GM21423 (cell line): Measurements from ENCODE around the gene SDHA.
"Not testable (repeated sequence)": the region's sequence is repeated elsewhere in the genome, so short reads cannot be mapped to it uniquely, and the experiment has no call there.

Experiments used
- ATAC-seq: cut with Tn5 transposase; IDR thresholded peaks from one replicate; pipeline ENCODE4 v1.9.1; 2021; ENCODE audit warnings: mild to moderate bottlenecking, moderate library complexity; ENCODE audit not compliant: unreplicated experiment

Gene SDHA

DNA sequence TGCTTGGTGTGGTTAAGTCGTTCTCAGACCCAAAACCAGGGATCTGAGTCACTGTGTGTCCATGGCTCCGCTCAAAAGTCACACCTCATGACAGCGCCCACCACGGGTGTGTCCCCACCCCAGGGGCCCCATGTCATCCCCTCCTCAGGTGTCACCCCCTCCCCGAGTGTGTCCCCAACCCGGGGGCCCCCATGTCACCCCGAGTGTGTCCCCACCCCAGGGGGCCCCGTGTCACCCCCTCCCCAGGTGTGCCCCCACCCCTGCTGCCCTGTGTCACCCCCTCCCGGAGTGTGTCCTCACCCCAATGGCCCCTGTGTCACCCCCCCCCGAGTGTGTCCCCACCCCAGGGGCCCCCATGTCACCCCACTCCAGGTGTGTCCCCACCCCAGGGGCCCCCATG lies 21.8 kb upstream of the SDHA start:
- ATAC-seq: no peak

DNA sequence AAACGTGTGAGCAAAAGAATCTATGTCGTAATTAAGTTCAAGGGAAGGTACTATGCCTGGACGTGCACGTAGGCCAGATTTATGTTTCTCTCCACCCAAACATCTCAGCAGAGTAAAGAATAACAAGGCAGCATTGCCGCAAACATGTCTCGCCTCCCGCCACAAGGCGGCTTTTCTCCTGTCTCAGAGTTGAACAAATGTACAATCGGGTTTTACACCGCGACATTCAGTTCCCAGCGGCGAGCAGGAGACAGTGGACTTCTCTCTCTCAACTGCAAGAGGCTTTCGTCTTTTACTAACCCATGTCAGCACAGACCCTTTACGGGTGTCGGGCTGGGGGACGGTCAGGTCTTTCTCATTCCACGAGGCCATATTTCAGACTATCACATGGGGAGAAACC lies 21.1 kb upstream of the SDHA start:
- not testable (repeated sequence) for ATAC-seq

DNA sequence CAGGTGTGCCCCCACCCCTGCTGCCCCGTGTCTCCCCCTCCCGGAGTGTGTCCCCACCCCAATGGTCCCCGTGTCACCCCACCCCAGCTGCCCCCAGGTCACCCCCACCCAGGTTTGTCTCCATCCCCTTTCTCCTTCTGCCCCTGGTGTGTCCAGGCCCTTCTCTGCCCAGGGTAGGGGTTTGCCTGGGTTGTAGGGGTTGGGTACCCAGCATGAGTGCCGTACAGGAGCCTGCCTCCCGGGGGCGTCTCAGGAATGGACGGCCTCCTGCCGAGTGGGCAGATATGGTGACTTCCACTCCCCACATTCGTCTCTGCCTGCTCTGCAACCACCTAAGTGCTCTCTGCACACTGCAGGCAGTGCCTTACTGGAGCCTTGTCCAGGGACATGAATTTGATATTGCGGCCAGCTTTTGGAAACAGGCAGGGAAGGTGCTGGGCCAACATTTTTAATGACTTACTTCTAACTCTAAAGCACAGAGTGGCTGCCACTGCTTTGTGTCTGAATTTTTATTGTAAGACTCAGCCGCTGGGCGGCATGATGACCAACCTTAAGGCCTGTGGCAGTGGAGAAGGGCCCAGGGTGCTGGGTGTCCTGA lies 20.1 kb upstream of the SDHA start:
- no peak for ATAC-seq

DNA sequence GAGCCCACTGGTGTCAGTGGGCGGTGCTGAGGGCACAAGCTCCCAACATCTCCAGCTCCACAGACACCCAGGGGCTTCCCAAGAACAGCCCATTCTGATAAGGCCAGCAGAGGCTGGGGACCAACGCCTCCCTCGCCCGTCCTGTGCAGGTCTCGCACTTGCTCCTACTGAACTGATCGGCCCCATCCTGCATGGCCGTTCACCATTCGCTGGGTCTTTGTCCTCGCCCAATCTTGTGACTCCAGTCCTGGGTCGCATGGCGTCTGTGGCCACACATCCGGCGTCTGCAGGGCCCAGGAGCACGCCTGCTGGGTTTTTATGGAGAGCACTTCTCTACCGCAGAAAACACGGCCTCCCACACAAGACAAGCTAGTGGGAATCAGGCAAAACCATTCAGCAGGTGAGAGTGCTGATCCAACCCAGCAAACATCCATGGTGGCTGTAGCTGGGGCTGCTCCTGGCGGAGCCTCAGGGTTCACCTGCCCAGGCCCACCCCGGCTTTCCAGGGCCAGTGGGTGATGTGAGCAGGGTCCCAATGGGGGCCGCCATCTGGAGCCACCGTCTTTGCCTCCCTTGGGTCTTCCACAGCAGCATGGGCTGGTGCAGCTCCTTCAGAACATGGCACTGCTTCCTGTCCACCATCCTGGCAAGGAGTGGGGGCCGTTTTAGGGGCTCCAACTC lies 19.5 kb upstream of the SDHA start:
- ATAC-seq: no peak

DNA sequence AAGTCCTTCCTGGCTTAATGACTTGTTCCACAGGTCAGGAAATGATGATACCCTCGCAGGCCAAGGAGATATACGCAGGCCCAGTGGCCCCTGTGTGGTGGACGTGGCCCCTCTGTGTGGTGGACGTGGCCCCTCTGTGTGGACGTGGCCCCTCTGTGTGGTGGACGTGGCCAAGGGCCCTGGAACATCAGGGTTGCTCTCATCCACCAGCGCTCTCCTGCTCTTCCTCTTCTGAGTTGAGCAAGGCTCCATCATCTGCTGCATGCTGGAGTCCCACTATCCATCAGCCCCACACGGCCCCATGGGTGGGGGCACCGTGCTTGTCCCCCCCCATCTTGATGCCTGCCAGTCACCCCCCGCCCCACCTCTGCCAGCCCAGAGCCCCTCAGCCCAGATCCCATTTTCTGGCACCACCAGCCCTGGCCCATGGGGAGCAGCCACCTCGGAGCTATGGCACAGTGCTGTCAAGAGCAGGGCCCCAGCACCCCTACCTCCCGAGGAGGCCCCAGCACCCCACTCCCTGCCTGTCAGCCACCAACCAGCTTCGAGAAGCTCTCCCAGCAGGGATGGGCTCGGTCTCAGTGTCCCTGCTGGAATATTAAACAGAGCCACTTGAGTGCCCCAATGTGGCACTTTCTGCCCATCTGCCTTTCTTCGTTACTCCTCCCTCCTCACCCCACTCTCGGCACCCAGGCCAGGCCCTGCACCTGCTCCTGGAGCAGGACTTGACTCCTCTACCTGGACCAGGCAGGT lies 18.7 kb upstream of the SDHA start:
- ATAC-seq: no peak

DNA sequence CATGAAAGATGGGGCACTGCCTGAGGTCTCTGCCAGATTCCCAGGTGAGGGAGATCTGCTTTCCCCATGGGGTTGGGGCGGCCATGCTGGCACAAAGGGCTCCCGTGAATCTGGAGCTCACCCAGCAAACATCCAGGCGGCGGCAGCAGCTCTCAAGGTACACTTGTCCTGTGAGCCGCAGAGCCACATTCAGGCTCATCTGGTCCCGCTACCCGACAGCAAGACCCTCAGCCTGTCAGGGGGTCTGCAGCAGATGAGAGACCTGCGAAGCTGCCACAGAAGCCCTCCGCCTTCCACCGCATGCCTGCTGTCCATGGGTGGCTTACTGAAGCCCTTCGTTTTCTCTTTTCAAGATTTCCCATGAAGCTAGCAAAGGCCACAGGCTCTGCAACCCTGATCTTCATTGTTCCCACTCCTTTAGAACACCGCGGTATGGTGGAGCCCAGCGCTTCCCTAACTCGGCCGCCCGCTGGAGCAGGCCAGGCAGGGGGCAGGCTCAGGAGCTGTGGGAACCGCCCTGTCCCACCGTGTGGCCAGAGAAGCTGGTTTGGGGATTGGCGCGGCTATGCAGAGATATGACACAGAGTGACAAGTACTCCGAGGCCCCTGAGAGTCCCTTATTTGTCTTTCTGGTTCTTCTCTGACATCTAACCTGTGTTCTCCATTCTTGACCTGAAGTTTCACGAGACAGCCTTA lies 18.0 kb upstream of the SDHA start:
- ATAC-seq: no peak

DNA sequence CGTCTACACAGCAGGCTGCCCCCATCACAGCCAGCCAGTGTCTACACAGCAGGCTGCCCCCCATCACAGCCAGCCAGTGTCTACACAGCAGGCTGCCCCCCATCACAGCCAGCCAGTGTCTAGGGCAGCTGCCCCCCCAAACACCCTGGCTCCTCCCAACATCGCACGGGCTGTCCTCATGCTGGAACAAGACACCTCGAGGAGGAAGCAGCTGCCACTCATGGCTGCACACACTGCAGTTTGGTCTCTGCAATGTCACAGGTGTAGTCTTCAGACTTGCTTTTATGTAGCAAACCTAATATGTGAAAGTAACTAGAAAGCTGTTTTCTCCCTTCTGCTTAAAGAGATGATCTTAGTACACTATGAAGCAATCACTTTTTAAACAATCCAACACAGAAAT lies 17.1 kb upstream of the SDHA start:
- no peak for ATAC-seq

DNA sequence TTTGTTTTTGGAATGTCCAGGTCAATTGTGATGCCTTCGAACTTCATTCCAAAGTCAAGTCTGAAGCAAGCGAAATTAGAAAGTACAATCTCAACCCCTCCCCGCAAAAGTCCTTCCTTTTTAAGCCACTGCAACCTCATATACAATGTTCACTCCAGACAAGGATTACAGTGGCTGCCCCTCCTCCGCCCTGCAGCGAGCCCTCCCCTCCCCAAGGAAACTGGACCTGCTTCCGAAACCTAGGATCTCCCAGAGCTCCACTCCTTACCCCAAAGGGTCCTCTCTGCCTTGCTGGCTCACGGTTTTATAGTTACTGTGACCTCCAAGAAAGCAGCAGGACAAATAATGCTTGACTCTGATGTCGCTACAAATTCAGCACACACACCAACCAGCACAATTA lies 16.4 kb upstream of the SDHA start:
- ATAC-seq: no peak

DNA sequence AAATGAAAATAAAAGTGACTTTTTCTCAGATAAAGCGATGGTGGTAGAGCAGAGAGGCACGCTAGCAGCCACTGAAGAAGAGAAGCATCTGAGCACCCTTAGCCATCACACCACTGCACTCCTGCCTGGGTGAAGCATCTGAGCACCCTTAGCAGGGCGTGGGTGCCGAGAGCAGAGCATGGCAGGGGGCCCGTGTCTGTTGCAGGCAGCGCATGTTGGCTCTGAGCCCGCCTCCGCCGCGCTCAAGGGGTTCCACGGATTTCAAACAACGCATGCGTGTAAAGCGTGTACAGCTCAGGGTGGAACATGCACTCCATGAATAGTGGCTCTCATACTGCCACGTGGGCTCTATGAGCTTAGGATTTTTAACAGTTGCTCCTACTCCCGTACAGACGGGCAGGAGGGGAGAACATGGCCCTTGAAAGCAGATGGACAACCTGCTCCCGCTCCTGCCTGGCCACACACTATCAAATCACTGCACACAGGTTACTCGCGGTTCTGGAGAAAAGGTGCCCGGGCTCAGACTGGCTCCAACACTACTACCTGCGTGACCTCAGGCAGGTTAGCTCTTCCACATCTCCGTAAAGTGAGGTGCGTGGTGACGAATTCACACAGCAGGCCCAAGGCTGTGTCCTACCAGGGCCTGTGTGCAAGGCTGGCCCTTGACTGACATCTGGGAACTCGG lies 14.7 kb upstream of the SDHA start:
- no peak for ATAC-seq

DNA sequence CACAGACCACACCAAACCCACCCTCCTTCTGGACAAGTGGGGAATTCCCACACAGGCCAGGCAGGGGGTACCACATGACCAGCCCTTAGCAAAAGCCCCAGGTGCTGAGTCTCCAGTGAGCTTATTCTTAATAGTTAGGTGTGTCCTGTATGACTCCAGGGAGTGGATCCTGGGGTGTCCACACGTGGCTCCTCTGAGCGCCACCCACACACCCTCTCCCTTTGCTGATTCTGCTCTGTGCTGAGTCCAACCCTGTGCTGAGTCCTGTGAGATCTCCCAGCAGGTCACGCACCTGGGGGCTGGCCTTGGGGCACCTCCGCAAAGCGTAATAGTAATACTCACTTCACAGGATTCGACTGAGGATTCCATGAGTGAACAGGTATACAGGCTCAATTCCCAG lies 14.1 kb upstream of the SDHA start:
- no peak for ATAC-seq

DNA sequence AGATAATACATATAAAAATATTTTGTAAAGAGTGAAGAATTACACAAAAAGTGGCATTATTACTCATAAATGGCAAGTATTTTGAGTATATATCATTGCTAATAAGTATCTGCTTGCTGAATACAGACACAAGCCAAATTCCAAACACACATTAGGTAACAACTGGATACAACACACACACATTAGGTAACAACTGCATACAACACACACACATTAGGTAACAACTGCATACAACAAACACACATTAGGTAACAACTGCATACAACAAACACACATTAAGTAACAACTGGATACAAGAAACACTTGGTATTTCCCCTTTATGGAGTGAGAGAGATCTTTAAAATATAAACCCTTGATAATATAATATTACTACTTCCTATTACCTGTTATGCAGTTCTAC lies 13.7 kb upstream of the SDHA start:
- ATAC-seq: no peak

DNA sequence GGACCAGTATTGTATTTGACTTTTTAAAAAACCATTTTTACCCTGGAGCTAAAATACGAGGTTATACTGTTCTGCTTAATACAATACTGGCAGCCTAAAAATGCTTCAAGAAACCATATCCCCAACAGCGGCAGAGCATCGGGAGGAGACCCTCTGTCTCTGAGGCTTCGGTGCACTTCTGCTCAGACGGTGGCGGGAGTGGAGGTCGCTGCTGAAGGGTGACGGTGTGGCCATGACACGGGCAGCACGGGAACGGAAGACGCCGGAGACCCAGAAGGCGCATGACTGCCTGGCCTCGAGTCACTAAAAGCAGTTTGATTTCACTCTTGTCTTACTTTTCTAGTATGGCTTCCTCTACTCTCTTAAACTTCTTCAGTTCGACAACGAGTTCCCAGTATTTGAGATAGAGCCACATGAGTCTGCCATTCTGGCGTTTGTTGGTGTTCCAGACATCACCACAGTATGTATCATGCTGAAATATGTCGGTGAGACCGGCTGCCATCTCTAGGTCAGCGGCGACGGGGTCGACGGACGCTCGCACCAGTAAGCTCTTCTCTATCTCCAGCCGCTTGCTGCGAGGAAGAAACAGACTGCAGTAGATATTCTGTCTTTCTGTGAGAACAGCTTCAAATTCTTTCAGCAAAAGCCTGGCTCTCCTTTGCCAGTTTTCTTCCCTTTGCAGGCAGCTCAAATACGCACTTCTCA lies 13.0 kb upstream of the SDHA start:
- ATAC-seq: no peak

DNA sequence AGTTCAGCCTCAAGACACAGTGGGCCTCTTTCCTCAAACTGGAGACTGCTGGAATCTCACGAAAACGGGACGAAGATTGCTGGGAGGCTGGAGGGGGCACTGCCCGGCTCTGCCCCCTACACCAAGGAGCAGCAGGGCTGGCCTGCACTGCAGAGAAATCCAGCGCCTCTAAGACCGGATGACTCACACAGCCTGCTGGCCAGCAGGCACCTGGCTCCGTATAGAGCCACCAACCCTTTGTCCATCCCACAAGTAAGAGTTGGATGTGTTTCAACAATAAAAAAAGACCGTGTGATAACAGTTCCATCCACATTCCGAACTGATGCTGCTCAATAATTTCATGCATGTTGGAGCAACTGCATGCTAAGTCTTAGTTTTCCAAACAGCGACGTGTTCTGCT lies 11.7 kb upstream of the SDHA start:
- ATAC-seq: no peak

DNA sequence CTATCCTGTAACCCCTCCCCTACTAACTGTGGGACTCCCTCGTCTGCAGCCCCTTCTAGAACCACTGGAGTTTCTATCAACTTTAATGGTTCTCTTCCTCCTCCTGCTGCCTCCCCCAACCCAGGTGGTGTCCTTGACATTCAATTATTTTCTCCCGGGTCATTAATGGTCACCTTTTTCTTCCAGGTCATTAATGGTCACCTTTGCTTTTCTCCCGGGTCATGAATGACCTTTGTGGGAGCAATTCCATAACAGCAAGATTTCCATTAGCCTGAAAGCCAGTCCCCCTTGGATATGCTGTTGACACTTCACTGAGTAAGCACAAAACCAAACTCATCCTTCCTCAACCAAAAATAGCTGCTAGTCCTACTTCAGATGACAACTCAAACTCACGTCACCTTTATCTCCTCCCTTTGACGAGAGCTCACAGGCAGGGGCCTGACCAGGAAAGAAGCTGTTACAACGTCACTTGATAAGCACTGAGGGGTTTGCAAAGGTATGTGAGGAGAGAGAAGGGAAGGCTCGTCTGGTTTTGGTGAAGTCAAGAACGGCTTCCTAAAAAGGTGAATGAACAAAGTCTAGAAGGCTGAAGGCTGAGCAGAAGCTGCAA lies 11.1 kb upstream of the SDHA start:
- ATAC-seq: no peak

DNA sequence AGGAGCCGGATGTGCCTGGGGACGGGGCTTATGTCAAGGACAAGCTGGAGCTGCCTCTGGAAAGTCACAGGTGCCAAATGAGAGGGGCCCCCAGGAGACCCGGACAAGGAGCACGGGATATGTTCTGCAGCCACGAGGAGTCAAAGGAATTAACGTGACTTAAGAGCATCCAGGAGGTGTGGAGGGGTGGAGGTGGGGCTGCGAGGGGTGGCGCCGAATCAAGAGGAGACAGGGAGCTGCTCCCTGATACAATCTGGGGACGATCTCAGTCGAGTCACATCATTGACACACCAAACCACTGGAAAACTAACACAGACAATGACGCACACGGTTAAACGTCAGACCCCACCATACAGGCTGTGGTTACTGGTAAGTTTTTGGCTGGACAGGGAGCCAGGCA lies 10.5 kb upstream of the SDHA start:
- ATAC-seq: no peak

DNA sequence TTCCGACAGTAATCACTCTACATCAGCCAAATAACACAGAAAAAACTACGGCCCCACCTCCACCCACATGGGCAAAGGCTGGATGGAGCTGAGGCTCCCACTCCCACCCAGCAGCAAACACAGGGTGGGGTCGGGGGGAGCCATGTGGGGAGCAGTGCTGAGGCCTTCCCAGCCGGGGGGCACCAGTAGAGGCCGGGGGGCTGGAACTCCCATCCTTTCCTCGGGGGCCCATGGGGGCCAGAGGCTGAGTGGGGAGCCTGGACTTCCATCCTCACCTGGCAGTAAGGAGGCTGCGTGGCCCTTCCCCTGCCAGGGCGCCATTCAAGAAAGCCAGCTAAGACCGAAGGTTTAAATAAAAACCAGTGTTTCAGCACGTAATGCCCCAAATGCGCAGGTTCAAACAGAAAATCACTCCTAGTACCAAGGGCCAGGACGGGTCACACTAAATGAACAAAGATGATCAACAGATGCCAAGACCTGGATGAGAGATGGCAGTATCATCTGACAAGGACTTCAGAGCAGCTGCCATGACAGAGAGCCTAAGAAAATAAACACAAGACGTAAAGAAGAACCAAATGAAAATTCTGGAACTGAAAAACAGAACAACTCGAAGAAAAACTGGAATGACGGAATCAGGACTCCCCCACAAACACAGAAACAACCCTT lies 9.5 kb upstream of the SDHA start:
- ATAC-seq: no peak

DNA sequence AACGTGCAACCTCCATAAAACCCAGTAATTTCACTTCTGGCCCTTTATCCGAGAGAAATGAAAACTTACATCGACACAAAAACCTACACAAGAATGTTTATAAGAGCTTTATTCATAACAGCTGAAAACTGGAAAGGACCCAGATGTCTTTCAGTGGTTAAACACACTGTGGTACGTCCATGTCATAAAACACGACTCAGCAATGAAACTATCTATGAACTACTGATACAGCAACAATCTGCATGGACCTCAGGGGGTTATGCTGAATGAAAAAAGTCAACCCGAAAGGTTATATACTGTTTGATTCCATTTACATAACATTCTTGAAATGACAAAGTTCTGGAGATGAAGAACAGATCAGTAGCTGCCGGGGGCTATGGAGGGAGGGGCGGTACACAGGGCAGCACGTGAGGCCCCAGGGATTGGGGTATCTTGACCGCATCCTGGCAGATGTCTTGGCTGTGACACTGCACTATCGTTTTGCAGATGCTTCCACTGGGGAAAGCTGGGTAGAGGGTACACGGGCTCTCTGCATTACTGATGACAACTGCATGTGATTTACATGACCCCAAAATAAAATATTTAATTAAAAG lies 4.2 kb upstream of the SDHA start:
- no peak for ATAC-seq

DNA sequence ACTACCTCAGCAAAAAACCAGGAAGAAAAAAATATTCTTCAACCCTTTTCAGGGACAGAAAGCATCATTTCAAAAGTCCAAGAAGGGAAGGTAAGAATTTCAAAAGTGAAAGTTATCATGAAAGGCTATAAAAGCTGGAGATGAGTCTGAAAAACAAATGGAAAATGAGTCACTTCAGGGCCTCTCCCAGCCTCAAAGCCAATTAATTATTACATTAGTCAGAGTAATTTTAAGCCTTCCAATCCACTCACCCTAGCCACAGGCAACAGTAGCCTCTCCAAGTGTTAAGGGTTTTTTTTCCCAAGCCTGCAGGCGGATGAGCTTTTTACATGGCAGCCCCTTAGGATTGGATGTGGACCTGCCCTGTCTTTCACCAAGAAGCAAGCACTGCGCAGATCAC lies 2.9 kb upstream of the SDHA start:
- not testable (repeated sequence) for ATAC-seq

DNA sequence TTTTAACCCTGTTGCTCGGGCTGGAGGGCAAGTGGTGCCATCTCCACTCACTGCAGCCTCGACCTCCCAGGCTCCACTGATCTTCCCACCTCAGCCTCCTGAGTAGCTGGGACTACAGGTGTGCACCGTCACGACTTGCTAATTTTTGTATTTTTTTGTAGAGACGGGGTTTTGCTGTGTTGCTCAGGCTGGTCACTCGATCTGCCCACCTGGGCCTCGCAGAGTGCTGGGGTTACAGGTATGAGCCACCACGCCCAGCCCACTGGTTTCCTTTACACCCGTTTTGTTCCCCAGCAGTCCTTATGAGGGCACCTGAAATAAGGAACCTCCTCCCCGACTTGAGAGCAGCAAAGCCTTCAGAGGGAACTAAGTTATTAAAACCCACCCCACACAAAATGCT lies 2.0 kb upstream of the SDHA start:
- not testable (repeated sequence) for ATAC-seq
